Activated B cell treated with CpG ODN at 0.5 μM for 24 hours (primary cell): Measurements from ENCODE around the gene FLYWCH1. TPM values are rescaled to one million over a fixed set of nuclear protein-coding genes. Genes with fewer than 3 reads are reported as not detected.

Experiments used
- ATAC-seq: fragments of 200-7000 bp; cut with Tn5 transposase; one replicate; pipeline ENCODE4 v1.10.0; 2021; ENCODE audit warnings: low read depth, mild to moderate bottlenecking, moderate library complexity
- CTCF ChIA-PET: fragments of 350-600 bp; sonication (Branson Sonifier 250); formaldehyde crosslinking; loops from one replicate; lab custom pipeline; 2021; ENCODE audit warnings: antibody characterized with exemption; lab: Charles Lee
- POLR2A ChIA-PET: fragments of 350-600 bp; sonication (Branson Sonifier 250); formaldehyde crosslinking; loops from one replicate; lab custom pipeline; 2021; ENCODE audit warnings: antibody characterized with exemption; lab: Charles Lee
- DNase-seq: peaks from one replicate; pipeline ENCODE4 v3.0.0; 2022
- H3K27ac Mint-ChIP-seq: one replicate; pipeline ENCODE4 v1.8.0; 2020; ENCODE audit warnings: mixed read lengths
- H3K27me3 Mint-ChIP-seq: one replicate; pipeline ENCODE4 v1.8.0; 2021; ENCODE audit warnings: mixed read lengths
- H3K36me3 Mint-ChIP-seq: one replicate; pipeline ENCODE4 v1.8.0; 2021; ENCODE audit warnings: low read depth, mixed read lengths
- H3K4me1 Mint-ChIP-seq: one replicate; pipeline ENCODE4 v1.8.0; 2021; ENCODE audit warnings: mixed read lengths
- H3K4me3 Mint-ChIP-seq: one replicate; pipeline ENCODE4 v1.8.0; 2020; ENCODE audit warnings: mild to moderate bottlenecking, mixed read lengths
- H3K9me3 Mint-ChIP-seq: one replicate; pipeline ENCODE4 v1.8.0; 2020; ENCODE audit warnings: mixed read lengths
- intact Hi-C: fragments of 100-400 bp; cut with micrococcal nuclease; formaldehyde crosslinking; loops from one replicate; pipeline ENCODE4 v1.15.1; 2024
- total RNA-seq: library from RNA; stranded (reverse); gene quantifications from 2 replicates; pipeline ENCODE4 v1.2.3, GENCODE V29; 2022
- TF ChIP-seq, protein P1 (sequence below): fragments of 200-600 bp; IDR thresholded peaks from one replicate; pipeline ENCODE4 v1.8.0; 2022; ENCODE audit warnings: antibody characterized with exemption, mild to moderate bottlenecking

Gene FLYWCH1
- total RNA-seq, 1 donor from 2014 or later = 59.9 TPM

- Mint-ChIP-seq H3K27ac (no peak overlapping the region), H3K36me3 (no peaks in the 10 kb centered on the region), H3K9me3 (no peaks in the 10 kb centered on the region), H3K27me3 (peaks cover 14% of the 10 kb centered on the region), H3K4me3 (peak overlapping the region; percentile 60), H3K4me1 (peaks cover 27% of the 10 kb centered on the region)
- ChIA-PET POLR2A (no interaction called here), CTCF (no interaction called here)
- DNase-seq (no peak), ATAC-seq (no peak)
- TF ChIP-seq, protein P1, sequence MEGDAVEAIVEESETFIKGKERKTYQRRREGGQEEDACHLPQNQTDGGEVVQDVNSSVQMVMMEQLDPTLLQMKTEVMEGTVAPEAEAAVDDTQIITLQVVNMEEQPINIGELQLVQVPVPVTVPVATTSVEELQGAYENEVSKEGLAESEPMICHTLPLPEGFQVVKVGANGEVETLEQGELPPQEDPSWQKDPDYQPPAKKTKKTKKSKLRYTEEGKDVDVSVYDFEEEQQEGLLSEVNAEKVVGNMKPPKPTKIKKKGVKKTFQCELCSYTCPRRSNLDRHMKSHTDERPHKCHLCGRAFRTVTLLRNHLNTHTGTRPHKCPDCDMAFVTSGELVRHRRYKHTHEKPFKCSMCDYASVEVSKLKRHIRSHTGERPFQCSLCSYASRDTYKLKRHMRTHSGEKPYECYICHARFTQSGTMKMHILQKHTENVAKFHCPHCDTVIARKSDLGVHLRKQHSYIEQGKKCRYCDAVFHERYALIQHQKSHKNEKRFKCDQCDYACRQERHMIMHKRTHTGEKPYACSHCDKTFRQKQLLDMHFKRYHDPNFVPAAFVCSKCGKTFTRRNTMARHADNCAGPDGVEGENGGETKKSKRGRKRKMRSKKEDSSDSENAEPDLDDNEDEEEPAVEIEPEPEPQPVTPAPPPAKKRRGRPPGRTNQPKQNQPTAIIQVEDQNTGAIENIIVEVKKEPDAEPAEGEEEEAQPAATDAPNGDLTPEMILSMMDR = no peak
- intact Hi-C loops = loop anchor here (5.0 kb wide), 1 partner anchor 35 kb away; no protein-coding TSS in a partner anchor
Measured at GRCh38 chr16:2962334-2963073, 50.8 kb downstream of the FLYWCH1 start.

GRCh38 chr16:2963074-2963722 lies 51.5 kb downstream of the FLYWCH1 start:
- no peaks in the 10 kb centered on the region for H3K9me3 Mint-ChIP-seq
- TF ChIP-seq, protein P1 = no peak
- POLR2A ChIA-PET = interaction anchor here (0.8 to 1.2 kb wide), 2 partner anchors 18 to 999 kb away, joined by 3 to 4 read pairs; partner anchors contain the start of gene RPS2
- H3K27ac Mint-ChIP-seq = no peak overlapping the region
- H3K4me1 Mint-ChIP-seq = peaks cover 31% of the 10 kb centered on the region
- CTCF ChIA-PET = interaction anchor here (1.2 kb wide), 1 partner anchor 36 kb away, joined by 4 read pairs; no protein-coding TSS in a partner anchor
- H3K36me3 Mint-ChIP-seq = no peaks in the 10 kb centered on the region
- H3K27me3 Mint-ChIP-seq = peaks cover 18% of the 10 kb centered on the region
- ATAC-seq = peak; percentile 26
- DNase-seq = no peak
- H3K4me3 Mint-ChIP-seq = peak overlapping the region; percentile 80
- intact Hi-C loops = loop anchor here (5.0 kb wide), 1 partner anchor 36 kb away; no protein-coding TSS in a partner anchor

- peak within 1 kb of the TSS; percentile 41 for H3K27ac Mint-ChIP-seq
- ChIA-PET POLR2A (interaction anchor here (0.6 to 1.2 kb wide), 3 partner anchors 17 to 1000 kb away, joined by 3 to 13 read pairs (median 4); partner anchors contain the start of gene RPS2), CTCF (interaction anchor here (1.2 kb wide), 1 partner anchor 37 kb away, joined by 4 read pairs; no protein-coding TSS in a partner anchor)
- peak; percentile 46 for DNase-seq
- H3K4me3 Mint-ChIP-seq = peak within 1 kb of the TSS; percentile 80
- intact Hi-C loops = loop anchor here (5.0 kb wide), 1 partner anchor 37 kb away; no protein-coding TSS in a partner anchor
- peaks cover 20% of the 10 kb centered on the region for H3K27me3 Mint-ChIP-seq
- no peaks in the 10 kb centered on the region for H3K9me3 Mint-ChIP-seq
- no peaks in the 10 kb centered on the region for H3K36me3 Mint-ChIP-seq
- TF ChIP-seq, protein P1 = no peak
- ATAC-seq = peak; percentile 6
- H3K4me1 Mint-ChIP-seq = peaks cover 38% of the 10 kb centered on the region
Measured at GRCh38 chr16:2963723-2964474, 52.2 kb downstream of the FLYWCH1 start, which contains the start of gene KREMEN2. KREMEN2 (plus strand) TSS chr16:2964275; CDS start chr16:2964521, 246 bp downstream.

DNA sequence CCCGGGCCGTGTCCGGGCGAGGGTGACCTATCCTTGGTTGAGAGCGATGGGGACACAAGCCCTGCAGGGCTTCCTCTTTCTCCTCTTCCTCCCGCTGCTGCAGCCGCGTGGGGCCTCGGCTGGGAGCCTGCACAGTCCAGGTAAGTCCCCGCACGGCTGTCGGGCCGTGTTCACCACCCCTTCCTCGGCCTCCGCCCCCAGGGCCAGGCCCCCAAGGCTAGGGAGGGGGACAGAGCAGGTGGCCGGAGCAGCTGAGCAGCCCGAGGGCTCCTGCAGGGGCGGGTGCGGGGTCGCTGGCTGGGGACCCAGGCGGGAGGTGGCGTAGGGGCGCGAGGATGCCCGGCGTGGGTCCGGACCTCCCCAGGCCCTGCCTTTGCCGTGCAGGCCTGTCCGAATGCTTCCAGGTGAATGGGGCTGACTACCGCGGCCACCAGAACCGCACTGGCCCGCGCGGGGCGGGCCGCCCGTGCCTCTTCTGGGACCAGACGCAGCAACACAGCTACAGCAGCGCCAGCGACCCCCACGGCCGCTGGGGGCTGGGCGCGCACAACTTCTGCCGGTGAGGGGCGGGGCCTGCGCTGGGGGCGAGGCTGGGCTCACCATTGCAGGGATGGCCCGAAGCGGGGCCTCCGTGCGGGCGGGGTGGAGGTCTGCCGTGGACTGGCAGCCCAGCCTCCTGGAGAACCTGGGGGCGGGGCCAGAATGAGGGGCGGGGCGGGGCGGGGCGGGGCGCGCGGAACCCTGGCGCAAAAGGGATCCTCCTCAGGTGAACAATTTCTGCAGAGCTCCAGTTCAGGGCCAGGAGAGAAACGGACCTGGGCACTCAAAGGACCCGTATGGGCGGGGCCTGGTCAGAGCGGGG lies 53.0 kb downstream of the FLYWCH1 start:
- CTCF ChIA-PET = interaction anchor here (1.0 to 1.1 kb wide), 2 partner anchors 39 to 96 kb away, joined by 3 read pairs; no protein-coding TSS in a partner anchor
- H3K27me3 Mint-ChIP-seq = peaks cover 15% of the 10 kb centered on the region
- H3K4me3 Mint-ChIP-seq = peak overlapping the region; percentile 80
- intact Hi-C loops = loop anchor here (5.0 kb wide), 1 partner anchor 37 kb away; no protein-coding TSS in a partner anchor
- H3K36me3 Mint-ChIP-seq = no peaks in the 10 kb centered on the region
- H3K4me1 Mint-ChIP-seq = peaks cover 38% of the 10 kb centered on the region
- TF ChIP-seq, protein P1 = no peak
- no peaks in the 10 kb centered on the region for H3K9me3 Mint-ChIP-seq
- peak overlapping the region; percentile 41 for H3K27ac Mint-ChIP-seq
- POLR2A ChIA-PET = interaction anchor here (1.2 kb wide), 1 partner anchor 16 kb away, joined by 4 read pairs; no protein-coding TSS in a partner anchor
- ATAC-seq = peak; percentile 32
- DNase-seq = peak; percentile 50
